Measurements from ENCODE around the gene EGFLAM.

EGFLAM gene

DNA sequence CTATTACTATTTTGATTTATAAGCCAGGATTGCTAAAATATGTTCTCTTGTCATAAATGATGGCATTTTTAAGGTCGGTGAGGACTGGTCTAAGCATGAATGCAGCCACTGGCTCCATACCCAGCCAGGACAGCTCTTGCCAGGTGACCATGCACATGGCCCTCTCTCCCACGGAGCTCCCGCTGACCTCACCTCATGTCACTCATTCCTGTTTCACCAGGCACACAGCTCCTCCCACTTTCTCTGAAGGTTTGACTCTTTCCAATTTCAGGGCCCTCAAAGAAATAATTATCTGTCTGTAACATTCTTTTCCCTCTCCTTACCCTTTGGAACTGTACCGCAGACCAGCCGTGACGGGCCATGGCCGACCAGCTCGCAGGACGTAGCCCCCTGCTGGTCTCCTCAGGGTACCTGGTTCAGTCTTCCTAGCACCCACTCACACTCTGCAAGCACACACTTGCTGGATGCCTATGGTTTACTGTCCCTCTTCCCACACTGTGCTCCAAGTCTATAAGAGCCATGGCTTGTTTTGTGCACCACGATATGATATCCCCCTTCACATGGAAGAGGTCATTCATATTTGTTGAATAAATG is 225.5 kb downstream of the EGFLAM start:
- no peak for DNase-seq

DNA sequence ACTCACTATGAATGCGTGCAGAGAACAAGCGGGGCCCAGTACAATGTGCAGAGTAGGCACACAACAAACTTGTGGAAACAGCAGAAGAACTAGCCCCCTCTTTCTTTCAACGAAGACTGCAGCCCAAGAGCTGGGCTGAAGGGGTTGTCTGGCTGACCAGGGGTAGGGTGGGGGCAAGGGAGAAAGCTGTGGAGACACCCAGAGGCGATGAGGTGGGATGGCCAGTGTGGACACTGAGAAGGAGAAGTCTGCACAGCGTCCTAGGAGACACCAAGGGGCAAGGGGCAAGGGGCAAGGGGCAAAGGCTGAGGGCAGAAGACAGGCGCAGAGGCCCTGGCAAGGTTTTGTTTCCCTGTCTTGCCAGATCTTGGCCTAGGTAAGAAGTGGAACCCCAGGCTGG is 235.8 kb downstream of the EGFLAM start:
- no peak for DNase-seq

DNA sequence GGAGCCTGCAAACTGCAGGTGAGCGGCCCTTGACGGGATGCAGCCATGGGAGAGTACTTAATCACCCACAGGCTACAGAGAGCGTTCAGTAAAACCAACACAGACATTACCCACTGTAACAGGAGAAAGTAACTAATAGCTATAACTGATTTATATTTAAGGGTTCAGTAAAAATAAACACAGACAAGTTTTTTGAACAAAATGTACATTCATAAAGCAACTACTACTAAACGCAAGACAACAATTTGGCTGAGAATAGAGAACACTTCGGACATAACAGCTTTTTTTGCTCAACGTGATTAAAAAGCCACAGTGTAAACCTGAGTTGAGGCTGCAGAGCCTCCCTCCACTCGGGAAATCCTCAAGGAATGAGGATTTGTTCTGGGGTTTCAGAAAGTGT is 236.4 kb downstream of the EGFLAM start:
- DNase-seq = no peak

DNA sequence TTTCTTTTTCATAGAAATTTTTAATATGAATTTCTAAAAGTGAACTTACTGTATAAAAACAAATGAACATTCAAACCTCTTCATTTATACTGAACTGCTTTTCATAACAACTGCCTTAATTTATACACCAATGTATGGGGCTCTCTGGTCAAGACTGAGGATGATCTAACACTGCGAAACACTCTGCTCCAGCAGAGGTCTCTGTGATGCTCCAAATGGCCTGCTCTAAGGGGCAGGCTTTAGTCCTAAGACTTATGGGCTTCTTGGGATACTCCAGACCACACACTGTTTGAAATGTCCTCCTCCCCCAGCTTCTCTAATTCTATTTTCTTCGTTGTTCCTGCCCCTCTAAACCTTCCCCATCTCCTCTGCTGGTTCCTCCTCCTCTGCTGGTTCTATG is 239.6 kb downstream of the EGFLAM start:
- no peak for DNase-seq

DNA sequence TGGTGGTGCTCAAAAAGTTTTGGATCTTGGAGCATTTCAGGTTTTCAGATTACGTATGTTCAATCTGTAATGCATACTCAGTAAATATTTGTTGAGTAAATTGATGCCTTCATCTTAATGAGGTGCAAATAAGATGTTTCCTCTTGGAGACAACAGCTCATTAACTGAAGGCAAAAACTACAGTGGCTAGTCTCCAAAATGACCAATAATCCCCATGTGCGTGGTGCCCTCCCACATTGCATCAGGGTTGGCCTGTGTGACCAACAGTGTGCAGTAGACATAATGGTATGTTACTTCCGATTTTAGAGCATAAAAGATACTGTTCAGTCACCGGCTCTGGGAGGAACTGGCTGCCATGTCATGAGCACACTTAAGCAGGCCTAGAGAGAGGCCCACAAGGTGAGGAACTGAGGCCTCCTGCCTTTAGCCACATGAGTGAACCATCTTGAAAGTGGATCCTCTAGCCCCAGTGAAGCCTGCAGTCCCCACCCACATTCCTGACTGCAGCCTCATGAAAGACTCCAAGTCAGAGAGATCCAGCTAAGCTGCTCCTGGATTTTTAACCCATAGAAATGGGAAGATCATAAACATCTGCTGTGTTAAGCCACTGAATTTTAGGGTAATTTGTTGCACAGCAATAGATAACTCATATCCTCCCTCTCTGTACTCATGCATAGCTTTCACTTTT is 242.4 kb downstream of the EGFLAM start:
- DNase-seq = no peak

DNA sequence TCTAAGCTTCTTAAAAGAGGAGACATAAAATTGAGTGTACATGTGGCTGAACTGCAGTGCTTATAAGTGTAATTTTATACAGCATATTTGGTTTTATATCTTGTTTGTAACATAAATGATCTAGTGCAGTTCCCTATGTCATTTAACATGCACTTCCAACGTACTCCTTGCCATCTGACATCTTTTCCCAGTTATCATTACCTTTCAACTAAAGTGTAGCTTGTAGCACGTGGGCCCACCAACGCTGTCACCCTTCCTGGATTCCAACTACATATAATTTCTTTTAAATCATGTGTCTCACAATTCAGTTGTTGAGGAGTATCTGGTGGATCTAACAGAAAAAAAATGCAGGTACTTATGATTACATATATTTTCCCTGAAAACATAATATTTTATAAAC is 247.9 kb downstream of the EGFLAM start:
- DNase-seq = no peak

DNA sequence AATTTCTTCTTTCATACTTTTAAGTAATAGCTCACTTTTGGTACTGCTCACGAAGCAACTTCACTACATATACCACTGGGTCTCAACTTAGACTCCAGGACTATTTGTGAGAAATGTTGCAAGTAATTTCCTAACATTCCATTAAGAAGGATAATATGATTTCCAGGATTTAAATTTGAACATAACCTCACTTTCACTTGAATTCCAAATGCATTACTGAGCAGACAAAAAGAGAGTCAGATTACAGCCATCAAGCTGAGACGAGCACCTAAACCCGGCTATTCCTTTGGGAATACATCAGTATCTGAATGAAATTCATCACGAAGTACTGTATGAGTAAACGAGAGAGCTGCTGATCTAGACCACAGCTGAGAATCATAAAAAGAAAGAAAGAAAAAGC is 250.8 kb downstream of the EGFLAM start:
- DNase-seq = no peak

Measured in GF-D8 (cell line).